Astrocyte of the cerebellum (primary cell): ENCODE data around the gene GRM5.

Experiments used
- DNase-seq: peaks from one replicate; pipeline ENCODE4 v3.0.0-alpha.2; 2011; ENCODE audit warnings: low read depth
- H3K4me3 ChIP-seq: 2 replicates; pipeline ENCODE4 v1.5.1; 2011; ENCODE audit warnings: mild to moderate bottlenecking, low read depth, low read length, moderate library complexity
- CTCF ChIP-seq: IDR thresholded peaks from 2 replicates; pipeline ENCODE4 v1.5.1; 2012; ENCODE audit warnings: low read length, low read depth, moderate library complexity, mild to moderate bottlenecking; ENCODE audit errors: missing control alignments
- in situ Hi-C: cut with HindIII; loops from 2 replicates; pipeline ENCODE4 v1.10.0; 2017; ENCODE audit warnings: low sequenced_read_pairs

The GRM5 gene

GRCh38 chr11:88618327-88619070 lies 447.3 kb downstream of the GRM5 start:
- no peak for DNase-seq
- no peak for TF ChIP-seq CTCF
- in situ Hi-C loops: no loop called here
- no peak overlapping the region for H3K4me3 ChIP-seq

GRCh38 chr11:88617226-88617625 lies 448.6 kb downstream of the GRM5 start:
- DNase-seq: no peak

GRCh38 chr11:88604260-88604659 lies 461.5 kb downstream of the GRM5 start:
- DNase-seq: peak; percentile 13
- TF ChIP-seq CTCF: no peak
- in situ Hi-C loops: no loop called here
- no peak overlapping the region for H3K4me3 ChIP-seq

More at GRCh38 chr11:88617226-88617625, 448.6 kb downstream of the GRM5 start:
- TF ChIP-seq CTCF: no peak
- in situ Hi-C loops: no loop called here
- H3K4me3 ChIP-seq: no peak overlapping the region

- peak; percentile 26 for DNase-seq
- in situ Hi-C loops: no loop called here
- no peak for TF ChIP-seq CTCF
- no peak overlapping the region for H3K4me3 ChIP-seq
Observed at GRCh38 chr11:88603091-88603867, 462.5 kb downstream of the GRM5 start.

- in situ Hi-C loops: no loop called here
- H3K4me3 ChIP-seq: no peak overlapping the region
- no peak for DNase-seq
- TF ChIP-seq CTCF: no peak
Observed at GRCh38 chr11:88597387-88597786, 468.4 kb downstream of the GRM5 start.

GRCh38 chr11:88596786-88597185 lies 469.0 kb downstream of the GRM5 start:
- TF ChIP-seq CTCF: no peak
- H3K4me3 ChIP-seq: no peak overlapping the region
- DNase-seq: no peak
- in situ Hi-C loops: no loop called here
